Measurements from ENCODE around the gene SMARCA2. TPM values are rescaled to one million over a fixed set of nuclear protein-coding genes. Genes with fewer than 3 reads are reported as not detected.

Gene SMARCA2
- total RNA-seq, 1 experiment from 2014 or later: 108 TPM

DNA sequence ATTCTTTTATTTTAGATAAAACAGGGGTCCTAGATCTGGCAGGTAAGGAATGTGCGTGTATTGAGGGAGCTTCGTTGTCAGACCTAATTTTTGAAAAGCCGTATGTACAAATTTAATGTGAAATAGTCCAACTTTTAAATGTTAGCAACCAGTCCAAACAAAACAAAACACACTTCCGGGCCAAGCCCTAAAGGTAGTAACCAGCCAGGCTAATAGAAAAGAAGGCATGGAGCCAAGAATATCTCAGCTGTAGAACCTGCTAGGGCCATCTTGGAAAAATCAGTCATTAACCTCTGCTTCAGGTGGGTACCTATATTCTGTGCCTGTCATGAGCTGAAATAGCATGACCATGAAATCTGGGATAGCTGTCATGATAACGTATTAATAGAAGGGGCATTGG, 71.0 kb downstream of the SMARCA2 start:
- Histone ChIP-seq H3K9me3 (ENCODE audit: low read length) (no peaks in the 10 kb centered on the region), H3K9me2 (replicated peaks; ENCODE audit: insufficient read depth, low read length) (no peaks in the 10 kb centered on the region), H4K20me1 (ENCODE audit: insufficient read depth, low read depth, low read length) (no peaks in the 10 kb centered on the region), H3K27ac (ENCODE audit: low read length) (no peak overlapping the region), H3K79me2 (ENCODE audit: low read length) (no peaks in the 10 kb centered on the region), H3K27me3 (ENCODE audit: low read length) (no peaks in the 10 kb centered on the region), H3K9ac (ENCODE audit: low read length) (no peak overlapping the region), H3K4me3 (ENCODE audit: low read length) (no peak overlapping the region), H3K4me1 (ENCODE audit: low read length) (peaks cover 10% of the 10 kb centered on the region), H3K36me3 (ENCODE audit: insufficient read depth, low read length) (peaks cover 51% of the 10 kb centered on the region; the same call in 1 of the 2 replicates), H2AFZ (ENCODE audit: low read length) (no peak overlapping the region), H3K4me2 (ENCODE audit: low read depth, low read length, poor library complexity, severe bottlenecking) (no peak overlapping the region)
- DNase-seq: no peak

DNA sequence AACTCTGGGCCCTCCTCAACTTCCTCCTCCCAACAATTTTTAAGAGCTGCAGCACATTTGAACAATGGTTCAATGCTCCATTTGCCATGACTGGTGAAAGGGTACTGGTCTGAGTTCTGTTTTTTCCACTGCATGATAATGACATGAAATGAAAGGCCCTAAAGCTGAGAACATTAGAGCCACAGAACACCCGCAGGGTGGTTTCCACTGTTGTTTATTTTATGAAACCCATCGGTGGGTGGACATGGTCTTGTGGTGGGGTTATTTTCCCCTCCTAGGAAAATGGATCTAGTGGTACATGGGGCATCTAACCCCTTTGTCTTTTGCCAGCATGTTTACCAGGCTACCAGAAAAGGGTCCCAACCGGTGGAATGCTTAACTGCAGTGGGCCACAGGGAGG, 71.8 kb downstream of the SMARCA2 start:
- no peak overlapping the region for H3K4me3 ChIP-seq (ENCODE audit: low read length)
- H3K27me3 ChIP-seq (ENCODE audit: low read length): no peaks in the 10 kb centered on the region
- no peaks in the 10 kb centered on the region for H3K9me3 ChIP-seq (ENCODE audit: low read length)
- H3K4me2 ChIP-seq (ENCODE audit: low read depth, low read length, poor library complexity, severe bottlenecking): no peak overlapping the region
- no peaks in the 10 kb centered on the region for H4K20me1 ChIP-seq (ENCODE audit: insufficient read depth, low read depth, low read length)
- no peak overlapping the region for H3K9ac ChIP-seq (ENCODE audit: low read length)
- H3K79me2 ChIP-seq (ENCODE audit: low read length): no peaks in the 10 kb centered on the region
- H3K9me2 ChIP-seq (replicated peaks; ENCODE audit: insufficient read depth, low read length): no peaks in the 10 kb centered on the region
- H3K27ac ChIP-seq (ENCODE audit: low read length): no peak overlapping the region
- peaks cover 55% of the 10 kb centered on the region; the same call in 1 of the 2 replicates for H3K36me3 ChIP-seq (ENCODE audit: insufficient read depth, low read length)
- H2AFZ ChIP-seq (ENCODE audit: low read length): no peak overlapping the region
- peaks cover 9% of the 10 kb centered on the region for H3K4me1 ChIP-seq (ENCODE audit: low read length)
- no peak for DNase-seq

DNA sequence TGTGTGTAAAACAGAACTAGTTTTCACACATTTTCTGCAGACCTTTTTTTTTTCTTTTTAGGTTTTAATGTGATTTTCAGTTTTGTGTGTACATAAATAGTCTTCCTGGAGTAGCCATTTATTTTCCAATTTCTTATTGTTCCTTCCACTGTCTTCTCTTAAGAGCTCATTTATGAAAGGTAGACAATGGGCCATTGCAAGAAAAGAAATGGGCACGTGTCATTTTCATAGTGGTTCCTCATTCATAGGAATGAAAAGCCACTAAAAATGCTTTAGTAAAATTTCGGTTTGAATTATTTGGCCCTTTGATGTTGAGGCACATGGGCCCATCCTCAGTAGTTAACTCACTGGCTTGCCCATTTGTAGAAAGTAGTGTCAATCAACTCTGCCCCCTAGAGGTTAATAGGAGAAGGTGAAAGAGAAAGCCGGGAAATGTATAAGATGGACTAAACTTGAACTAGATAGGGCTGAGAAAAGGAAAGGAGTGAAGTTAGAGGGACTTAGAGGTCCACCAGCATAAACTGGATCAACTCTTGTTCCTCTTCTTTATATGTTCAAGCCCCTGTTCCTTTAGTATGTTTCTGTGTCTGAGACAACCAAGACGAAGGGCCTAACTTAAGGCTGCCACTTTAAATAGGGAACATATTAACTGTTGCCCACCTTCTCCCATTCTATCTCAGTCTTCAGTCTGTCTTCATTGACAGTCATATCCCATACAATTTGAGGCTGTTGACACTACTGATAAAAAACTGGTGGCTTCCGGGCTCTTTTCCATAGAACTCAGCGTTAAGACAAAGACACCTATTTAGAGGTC, 72.6 kb downstream of the SMARCA2 start:
- Histone ChIP-seq H3K4me1 (ENCODE audit: low read length) (peaks cover 1% of the 10 kb centered on the region), H3K27me3 (ENCODE audit: low read length) (no peaks in the 10 kb centered on the region), H3K9me3 (ENCODE audit: low read length) (no peaks in the 10 kb centered on the region), H2AFZ (ENCODE audit: low read length) (no peak overlapping the region), H3K79me2 (ENCODE audit: low read length) (no peaks in the 10 kb centered on the region), H3K9ac (ENCODE audit: low read length) (no peak overlapping the region), H3K9me2 (replicated peaks; ENCODE audit: insufficient read depth, low read length) (no peaks in the 10 kb centered on the region), H3K4me3 (ENCODE audit: low read length) (no peak overlapping the region), H4K20me1 (ENCODE audit: insufficient read depth, low read depth, low read length) (no peaks in the 10 kb centered on the region), H3K36me3 (ENCODE audit: insufficient read depth, low read length) (peaks cover 54% of the 10 kb centered on the region; the same call in 1 of the 2 replicates), H3K4me2 (ENCODE audit: low read depth, low read length, poor library complexity, severe bottlenecking) (no peak overlapping the region), H3K27ac (ENCODE audit: low read length) (no peak overlapping the region)
- peak; percentile 87 for DNase-seq

DNA sequence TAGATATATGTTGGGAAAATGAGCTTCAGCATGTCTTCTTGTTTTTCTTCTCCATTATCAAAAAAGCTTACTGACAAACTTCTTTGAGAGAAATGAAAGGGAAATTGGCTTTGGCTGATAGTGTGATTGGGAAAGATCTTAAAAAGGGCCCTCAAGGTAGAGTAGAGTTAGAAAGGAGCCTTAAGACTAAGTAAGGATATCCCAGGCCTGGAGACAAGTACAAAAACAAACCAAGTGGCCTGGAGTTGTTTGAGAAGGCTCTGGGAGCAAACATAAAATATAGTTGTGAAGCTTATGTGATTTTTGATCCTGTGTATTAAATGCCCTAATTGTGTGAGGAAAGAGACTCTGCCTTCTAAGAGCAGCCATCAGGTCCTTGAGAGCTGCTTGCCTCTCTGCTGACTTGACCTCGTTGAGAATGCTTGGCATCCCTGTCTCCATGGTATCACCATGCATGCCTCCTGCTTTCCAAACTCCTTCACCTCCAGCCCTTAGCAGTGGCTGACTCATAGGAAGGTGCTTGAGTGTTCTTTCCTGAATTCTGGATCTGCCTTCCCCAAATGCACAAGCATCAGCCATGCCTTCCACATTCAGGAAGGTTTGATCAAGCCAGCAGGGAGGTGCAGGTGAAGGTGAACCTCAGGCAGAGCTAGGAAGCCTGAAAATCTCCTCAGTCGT, 78.9 kb downstream of the SMARCA2 start:
- no peaks in the 10 kb centered on the region for H3K79me2 ChIP-seq (ENCODE audit: low read length)
- no peak for DNase-seq
- H3K9me3 ChIP-seq (ENCODE audit: low read length): no peaks in the 10 kb centered on the region
- H2AFZ ChIP-seq (ENCODE audit: low read length): no peak overlapping the region
- no peaks in the 10 kb centered on the region for H3K9me2 ChIP-seq (replicated peaks; ENCODE audit: insufficient read depth, low read length)
- H3K4me1 ChIP-seq (ENCODE audit: low read length): no peaks in the 10 kb centered on the region
- no peak overlapping the region for H3K4me3 ChIP-seq (ENCODE audit: low read length)
- no peak overlapping the region for H3K4me2 ChIP-seq (ENCODE audit: low read depth, low read length, poor library complexity, severe bottlenecking)
- no peaks in the 10 kb centered on the region for H3K27me3 ChIP-seq (ENCODE audit: low read length)
- H3K27ac ChIP-seq (ENCODE audit: low read length): no peak overlapping the region
- no peak overlapping the region for H3K9ac ChIP-seq (ENCODE audit: low read length)
- peaks cover 43% of the 10 kb centered on the region; the same call in 1 of the 2 replicates for H3K36me3 ChIP-seq (ENCODE audit: insufficient read depth, low read length)
- H4K20me1 ChIP-seq (ENCODE audit: insufficient read depth, low read depth, low read length): no peaks in the 10 kb centered on the region

DNA sequence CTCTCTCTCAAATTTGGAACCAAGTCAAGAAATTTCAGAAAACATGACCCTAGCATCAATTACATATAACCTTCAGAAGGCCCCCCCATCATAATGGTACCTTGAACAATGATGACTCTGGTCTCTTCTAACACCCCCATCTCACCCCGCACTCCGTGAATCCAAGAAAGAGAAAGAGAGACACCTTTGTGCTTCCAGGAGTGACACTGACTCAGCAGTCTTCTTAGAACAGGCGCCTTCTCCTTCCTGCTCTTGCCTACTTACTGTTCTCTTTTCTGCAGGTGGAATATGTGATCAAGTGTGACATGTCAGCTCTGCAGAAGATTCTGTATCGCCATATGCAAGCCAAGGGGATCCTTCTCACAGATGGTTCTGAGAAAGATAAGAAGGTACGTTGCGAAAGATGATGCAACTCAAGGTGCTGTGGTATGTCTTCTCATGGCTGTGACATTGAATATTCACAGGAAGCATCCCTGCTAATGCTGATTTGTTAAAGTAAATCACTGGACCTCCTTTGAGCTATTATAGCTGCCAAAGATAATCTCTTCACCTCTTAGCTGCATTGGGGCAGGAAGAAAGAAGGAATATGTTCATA, 81.3 kb downstream of the SMARCA2 start:
- Histone ChIP-seq H3K9me3 (ENCODE audit: low read length) (no peaks in the 10 kb centered on the region), H3K9ac (ENCODE audit: low read length) (no peak overlapping the region), H3K4me2 (ENCODE audit: low read depth, low read length, poor library complexity, severe bottlenecking) (no peak overlapping the region), H2AFZ (ENCODE audit: low read length) (no peak overlapping the region), H3K9me2 (replicated peaks; ENCODE audit: insufficient read depth, low read length) (no peaks in the 10 kb centered on the region), H3K27me3 (ENCODE audit: low read length) (no peaks in the 10 kb centered on the region), H3K4me1 (ENCODE audit: low read length) (no peaks in the 10 kb centered on the region), H3K36me3 (ENCODE audit: insufficient read depth, low read length) (peaks cover 28% of the 10 kb centered on the region; the same call in 1 of the 2 replicates), H3K4me3 (ENCODE audit: low read length) (no peak overlapping the region), H3K79me2 (ENCODE audit: low read length) (no peaks in the 10 kb centered on the region), H3K27ac (ENCODE audit: low read length) (no peak overlapping the region), H4K20me1 (ENCODE audit: insufficient read depth, low read depth, low read length) (no peaks in the 10 kb centered on the region)
- no peak for DNase-seq

DNA sequence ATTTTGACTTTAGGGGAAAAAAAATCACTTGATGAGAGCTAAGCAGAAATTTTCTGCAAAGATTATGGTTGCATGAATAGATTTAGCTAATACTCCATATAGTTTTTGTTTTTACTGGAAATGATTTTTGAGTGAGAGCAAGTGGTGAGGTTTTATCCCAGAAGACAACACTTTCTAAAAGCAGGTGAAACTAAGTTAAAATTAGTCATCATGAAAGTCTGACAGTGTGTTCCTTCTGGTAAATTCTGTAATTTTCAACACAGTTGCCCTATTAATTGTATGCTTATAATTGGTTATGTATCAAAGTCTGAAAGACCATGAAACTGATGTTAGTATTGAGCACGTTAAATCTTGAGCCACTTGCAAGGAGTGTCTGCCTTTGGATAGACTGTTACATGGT, 91.5 kb downstream of the SMARCA2 start:
- Histone ChIP-seq H3K9ac (ENCODE audit: low read length) (no peak overlapping the region), H4K20me1 (ENCODE audit: insufficient read depth, low read depth, low read length) (no peaks in the 10 kb centered on the region), H3K9me3 (ENCODE audit: low read length) (no peaks in the 10 kb centered on the region), H3K4me3 (ENCODE audit: low read length) (no peak overlapping the region), H3K27me3 (ENCODE audit: low read length) (no peaks in the 10 kb centered on the region), H3K9me2 (replicated peaks; ENCODE audit: insufficient read depth, low read length) (no peaks in the 10 kb centered on the region), H3K36me3 (ENCODE audit: insufficient read depth, low read length) (peaks cover 16% of the 10 kb centered on the region; the same call in 1 of the 2 replicates), H3K27ac (ENCODE audit: low read length) (no peak overlapping the region), H2AFZ (ENCODE audit: low read length) (no peak overlapping the region), H3K79me2 (ENCODE audit: low read length) (no peaks in the 10 kb centered on the region), H3K4me2 (ENCODE audit: low read depth, low read length, poor library complexity, severe bottlenecking) (no peak overlapping the region), H3K4me1 (ENCODE audit: low read length) (no peaks in the 10 kb centered on the region)
- no peak for DNase-seq

DNA sequence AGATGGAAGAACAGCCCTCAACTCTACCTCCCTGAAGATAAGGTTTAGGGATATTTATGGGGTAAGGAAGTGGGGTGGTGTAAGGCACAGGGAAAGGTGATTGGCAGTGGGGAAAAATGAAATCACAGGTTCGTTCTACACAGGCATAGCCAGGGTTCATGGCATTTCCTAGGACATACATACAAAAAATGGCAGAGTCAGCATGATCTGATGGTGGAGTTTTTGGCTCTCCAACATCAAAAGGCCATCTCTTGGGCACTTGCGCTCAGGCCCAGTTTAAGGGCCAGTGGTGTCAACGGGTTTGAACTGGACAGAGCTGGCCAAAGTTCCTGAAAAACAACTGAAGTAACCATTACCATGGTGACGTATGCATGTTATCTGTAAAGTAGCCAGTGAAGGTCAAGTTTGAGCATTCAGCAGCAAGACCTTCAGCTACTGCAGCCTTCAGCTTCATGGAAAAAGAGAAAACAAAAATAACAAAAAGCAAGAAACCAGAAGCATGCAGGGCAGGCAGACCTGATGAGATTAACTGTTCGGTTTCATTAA, 92.8 kb downstream of the SMARCA2 start:
- H3K9me2 ChIP-seq (replicated peaks; ENCODE audit: insufficient read depth, low read length): no peaks in the 10 kb centered on the region
- H3K36me3 ChIP-seq (ENCODE audit: insufficient read depth, low read length): peaks cover 20% of the 10 kb centered on the region; the same call in 1 of the 2 replicates
- H3K4me1 ChIP-seq (ENCODE audit: low read length): no peaks in the 10 kb centered on the region
- no peak overlapping the region for H3K4me2 ChIP-seq (ENCODE audit: low read depth, low read length, poor library complexity, severe bottlenecking)
- H2AFZ ChIP-seq (ENCODE audit: low read length): no peak overlapping the region
- H3K9me3 ChIP-seq (ENCODE audit: low read length): no peaks in the 10 kb centered on the region
- H4K20me1 ChIP-seq (ENCODE audit: insufficient read depth, low read depth, low read length): no peaks in the 10 kb centered on the region
- no peaks in the 10 kb centered on the region for H3K79me2 ChIP-seq (ENCODE audit: low read length)
- no peak for DNase-seq
- no peak overlapping the region for H3K9ac ChIP-seq (ENCODE audit: low read length)
- no peaks in the 10 kb centered on the region for H3K27me3 ChIP-seq (ENCODE audit: low read length)
- no peak overlapping the region for H3K4me3 ChIP-seq (ENCODE audit: low read length)
- H3K27ac ChIP-seq (ENCODE audit: low read length): no peak overlapping the region

Measured in Karpas-422 (cell line).